HCT116 (cell line): Measurements from ENCODE around the gene IQCM. TPM values are rescaled to one million over a fixed set of nuclear protein-coding genes. Genes with fewer than 3 reads are reported as not detected.

Experiments
- ATAC-seq: fragments of 200-7000 bp; cut with Tn5 transposase; 2 replicates; pipeline ENCODE4 v1.9.1; 2020; ENCODE audit warnings: mild to moderate bottlenecking, moderate library complexity
- BruUV-seq: library from RNA; stranded (reverse); fragments of 400-500 nt; replicated peaks from 2 replicates; lab custom pipeline; 2021; lab: Mats Ljungman, UMichigan
- CTCF ChIA-PET: fragments of 300-600 bp; sonication (Branson Sonifier 250); formaldehyde crosslinking; loops from one replicate; lab custom pipeline; 2021; ENCODE audit warnings: antibody characterized with exemption; lab: Charles Lee
- POLR2A ChIA-PET: fragments of 300-600, 350-600 bp; sonication (Branson Sonifier 250); formaldehyde crosslinking; loops from one replicate; lab custom pipeline; 2021; ENCODE audit warnings: antibody characterized with exemption; lab: Charles Lee
- RAD21 ChIA-PET, 2 experiments: fragments of 300-600 bp; sonication (Branson Sonifier 250); formaldehyde crosslinking; loops; one replicate each; lab custom pipeline; 2023; ENCODE audit warnings: low total read pairs in 2 of 2; ENCODE audit not compliant: uncharacterized antibody in 2 of 2, unreplicated experiment in 2 of 2, low non-redundant PET in 1 of 2; lab: Charles Lee
- DNase-seq: peaks from one replicate; pipeline ENCODE4 v3.0.0-alpha.2; 2010; ENCODE audit warnings: low read depth, low spot score
- H2AFZ ChIP-seq: fragments of 200-600 bp; shearing (Covaris generic), sonication (generic); 2 replicates; pipeline ENCODE4 v1.6.1; 2017; ENCODE audit warnings: low read depth, mixed run types, mixed read lengths, antibody characterized with exemption, low read length; ENCODE audit not compliant: poor library complexity, severe bottlenecking
- H3K27ac ChIP-seq: 2 replicates; pipeline ENCODE4 v1.5.1; 2012; ENCODE audit warnings: low read depth, low read length
- H3K27me3 ChIP-seq: fragments of 200-600 bp; sonication (generic); 2 replicates; pipeline ENCODE4 v1.6.1; 2016; ENCODE audit warnings: mixed run types, low read length, mixed read lengths; ENCODE audit not compliant: insufficient read depth
- H3K36me3 ChIP-seq, 2 experiments: fragments of 200-500 bp in 1 of 2; fragments of 200-600 bp in 1 of 2; sonication (Bioruptor generic) in 1 of 2; sonication (generic) in 1 of 2; 2 replicates each; pipeline versions ENCODE4 v1.5.1 to v1.6.1; 2014 to 2016; ENCODE audit warnings: low read length in 2 of 2, inconsistent platforms in 1 of 2, mixed read lengths in 1 of 2, mixed run types in 1 of 2; ENCODE audit not compliant: insufficient read depth in 2 of 2, control insufficient read depth in 1 of 2
- H3K4me1 ChIP-seq, 2 experiments: fragments of 200-600 bp in 1 of 2; sonication (generic) in 1 of 2; 2 replicates each; pipeline versions ENCODE4 v1.5.1 to v1.6.1; 2012 to 2017; ENCODE audit warnings: low read length in 2 of 2, inconsistent platforms in 1 of 2, mild to moderate bottlenecking in 1 of 2, mixed read lengths in 1 of 2, mixed run types in 1 of 2, moderate library complexity in 1 of 2; ENCODE audit not compliant: insufficient read depth in 2 of 2, control insufficient read depth in 1 of 2
- H3K4me2 ChIP-seq: fragments of 200-600 bp; sonication (generic); 2 replicates; pipeline ENCODE4 v1.6.1; 2017; ENCODE audit warnings: mixed run types, low read length, mixed read lengths
- H3K4me3 ChIP-seq, 2 experiments: fragments of 200-600 bp in 1 of 2; sonication (generic) in 1 of 2; replicated peaks in 1 of 2; 2 replicates each; pipeline ENCODE4 v1.5.1; 2011 to 2016; ENCODE audit warnings: low read length in 2 of 2, control low read depth in 1 of 2, low read depth in 1 of 2, mild to moderate bottlenecking in 1 of 2, mixed read lengths in 1 of 2, mixed run types in 1 of 2
- H3K79me2 ChIP-seq: fragments of 200-600 bp; sonication (generic); 2 replicates; pipeline ENCODE4 v1.6.1; 2017; ENCODE audit warnings: mild to moderate bottlenecking, mixed run types, low read length, moderate library complexity, mixed read lengths; ENCODE audit not compliant: insufficient read depth
- H3K9ac ChIP-seq: fragments of 200-600 bp; sonication (generic); 2 replicates; pipeline ENCODE4 v1.6.1; 2016; ENCODE audit warnings: low read length, mixed read lengths
- H3K9me2 ChIP-seq: fragments of 200-600 bp; sonication (generic), shearing (Covaris generic); 2 replicates; pipeline ENCODE4 v1.6.1; 2017; ENCODE audit warnings: mixed run types, mild to moderate bottlenecking, moderate library complexity; ENCODE audit not compliant: insufficient read depth
- H3K9me3 ChIP-seq, 2 experiments: fragments of 200-500 bp in 1 of 2; fragments of 200-600 bp in 1 of 2; sonication (Bioruptor generic) in 1 of 2; sonication (generic) in 1 of 2; 2 replicates each; pipeline ENCODE4 v1.6.1; 2014 to 2017; ENCODE audit warnings: low read length in 2 of 2, mixed read lengths in 2 of 2, inconsistent platforms in 1 of 2, low read depth in 1 of 2, mild to moderate bottlenecking in 1 of 2, mixed run types in 1 of 2, moderate library complexity in 1 of 2; ENCODE audit not compliant: control insufficient read depth in 1 of 2, insufficient read depth in 1 of 2
- H4K20me1 ChIP-seq: fragments of 200-600 bp; sonication (generic), shearing (Covaris generic); 2 replicates; pipeline ENCODE4 v1.6.1; 2017; ENCODE audit warnings: mixed run types, mild to moderate bottlenecking, moderate library complexity; ENCODE audit not compliant: insufficient read depth
- CEBPB ChIP-seq: IDR thresholded peaks from 2 replicates; pipeline ENCODE4 v1.6.1; 2012; ENCODE audit warnings: low read depth
- CTCF ChIP-seq, 3 experiments: fragments of 200-600 bp in 1 of 3; sonication (generic) in 1 of 3; IDR thresholded peaks in 2 of 3; conservative IDR thresholded peaks in 1 of 3; 2 replicates each; pipeline ENCODE4 v1.5.1; 2012 to 2017; ENCODE audit warnings: low read depth in 2 of 3, low read length in 2 of 3, antibody characterized with exemption in 1 of 3, borderline replicate concordance in 1 of 3, control low read depth in 1 of 3, mild to moderate bottlenecking in 1 of 3, mixed read lengths in 1 of 3, mixed run types in 1 of 3, moderate library complexity in 1 of 3; ENCODE audit not compliant: insufficient read depth in 1 of 3
- EGR1 ChIP-seq: IDR thresholded peaks from 2 replicates; pipeline ENCODE4 v1.6.1; 2012; ENCODE audit warnings: low read depth
- ELF1 ChIP-seq: IDR thresholded peaks from 2 replicates; pipeline ENCODE4 v1.6.1; 2012; ENCODE audit warnings: low read depth, borderline replicate concordance
- EZH2phosphoT487 ChIP-seq: fragments of 200-600 bp; IDR thresholded peaks from 2 replicates; pipeline ENCODE4 v1.6.1; 2018; ENCODE audit warnings: antibody characterized with exemption, borderline replicate concordance
- FOSL1 ChIP-seq: IDR thresholded peaks from 2 replicates; pipeline ENCODE4 v1.6.1; 2012; ENCODE audit warnings: low read depth
- JUND ChIP-seq: IDR thresholded peaks from 2 replicates; pipeline ENCODE4 v1.6.1; 2012
- MAX ChIP-seq: IDR thresholded peaks from 2 replicates; pipeline ENCODE4 v1.6.1; 2012
- POLR2AphosphoS5 ChIP-seq: IDR thresholded peaks from 2 replicates; pipeline ENCODE4 v1.6.1; 2011; ENCODE audit warnings: mild to moderate bottlenecking, low read depth, low read length, moderate library complexity
- RAD21 ChIP-seq: IDR thresholded peaks from 2 replicates; pipeline ENCODE4 v1.6.1; 2012; ENCODE audit warnings: low read depth, mild to moderate bottlenecking
- SIN3A ChIP-seq: IDR thresholded peaks from 2 replicates; pipeline ENCODE4 v1.6.1; 2012; ENCODE audit warnings: low read depth
- SP1 ChIP-seq: IDR thresholded peaks from 2 replicates; pipeline ENCODE4 v1.6.1; 2012; ENCODE audit warnings: low read depth
- SRF ChIP-seq: IDR thresholded peaks from 2 replicates; pipeline ENCODE4 v1.6.1; 2012; ENCODE audit warnings: low read depth
- TCF7L2 ChIP-seq: IDR thresholded peaks from 2 replicates; pipeline ENCODE4 v1.7.0; 2011; ENCODE audit warnings: borderline replicate concordance, inconsistent platforms; ENCODE audit not compliant: insufficient read depth, insufficient read length; ENCODE audit errors: extremely low read depth
- YY1 ChIP-seq: IDR thresholded peaks from 2 replicates; pipeline ENCODE4 v1.6.1; 2011; ENCODE audit warnings: low read length, low read depth, moderate library complexity, mild to moderate bottlenecking; ENCODE audit not compliant: insufficient replicate concordance; ENCODE audit errors: extremely low read depth
- ZBTB33 ChIP-seq: IDR thresholded peaks from 2 replicates; pipeline ENCODE4 v1.6.1; 2011; ENCODE audit warnings: mild to moderate bottlenecking, low read length, moderate library complexity; ENCODE audit not compliant: insufficient replicate concordance; ENCODE audit errors: extremely low read depth
- ZFX ChIP-seq: fragments of 450-650 bp; IDR thresholded peaks from 2 replicates; pipeline ENCODE4 v1.6.1; 2017
- ZNF274 ChIP-seq: fragments of 200-500 bp; sonication (Bioruptor generic); IDR thresholded peaks from 2 replicates; pipeline ENCODE4 v1.6.1; 2014; ENCODE audit warnings: mild to moderate bottlenecking, low read depth, low read length, inconsistent platforms
- intact Hi-C: fragments of 100-400 bp; cut with micrococcal nuclease; formaldehyde crosslinking; loops from 2 replicates; pipeline ENCODE4 v1.10.0; 2022
- total RNA-seq: library from RNA; stranded (reverse); gene quantifications from one replicate; pipeline ENCODE4 v1.2.1, GENCODE V29; 2021; ENCODE audit not compliant: unreplicated experiment
- TF ChIP-seq, protein P1 (sequence below): IDR thresholded peaks from 2 replicates; pipeline ENCODE4 v1.6.1; 2012
- TF ChIP-seq, protein P2 (sequence below): IDR thresholded peaks from 2 replicates; pipeline ENCODE4 v1.6.1; 2012; ENCODE audit warnings: low read depth

IQCM gene
- total RNA-seq, 1 experiment from 2014 or later = 0.20 TPM

- intact Hi-C loops = no loop called here
These were observed 19.6 kb upstream of the IQCM start for GRCh38 chr4:149835280-149835679.

More at GRCh38 chr4:149835280-149835679, 19.6 kb upstream of the IQCM start:
- DNase-seq (peak; percentile 32), ATAC-seq (peak; percentile 87)
- ChIA-PET CTCF (no interaction called here), RAD21 (no interaction called here), POLR2A (interaction anchor here (0.7 kb wide), 1 partner anchor 25 kb away, joined by 3 read pairs; no protein-coding TSS in a partner anchor)
- Histone ChIP-seq H3K27ac (peak overlapping the region; percentile 13; the same call in 1 of the 2 replicates), H3K79me2 (no peaks in the 10 kb centered on the region), H3K9me3 (no peaks in the 10 kb centered on the region), H3K9me2 (no peaks in the 10 kb centered on the region), H3K4me3 (peak overlapping the region; percentile 25 to 46), H2AFZ (peak overlapping the region; percentile 91), H4K20me1 (no peaks in the 10 kb centered on the region), H3K27me3 (no peaks in the 10 kb centered on the region), H3K4me2 (peak overlapping the region; percentile 68), H3K4me1 (peaks cover 0 to 14% of the 10 kb centered on the region in 2 experiments; a peak in 2 of 4 replicates), H3K36me3 (no peaks in the 10 kb centered on the region), H3K9ac (peak overlapping the region; percentile 39)
- TF ChIP-seq EZH2phosphoT487 = no peak
- TF ChIP-seq, protein P1, sequence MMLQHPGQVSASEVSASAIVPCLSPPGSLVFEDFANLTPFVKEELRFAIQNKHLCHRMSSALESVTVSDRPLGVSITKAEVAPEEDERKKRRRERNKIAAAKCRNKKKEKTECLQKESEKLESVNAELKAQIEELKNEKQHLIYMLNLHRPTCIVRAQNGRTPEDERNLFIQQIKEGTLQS = no peak
- no peak for TF ChIP-seq RAD21
- TF ChIP-seq MAX = no peak
- TF ChIP-seq POLR2AphosphoS5 = peak; percentile 33; the same call in 1 of the 2 replicates
- TF ChIP-seq SP1 = no peak
- TF ChIP-seq CTCF (IDR thresholded peaks at IDR 0.05 in 2 of 3, conservative IDR thresholded peaks at IDR 0.05 in 1 of 3; ENCODE audit: borderline replicate concordance in 1 of 3, insufficient read depth in 1 of 3, low read depth in 2 of 3, low read length in 2 of 3) = 0 out of 6 replicates have a peak, but pooled peaks of 1 of the 3 experiments have one; percentile 1
- no peak for TF ChIP-seq ZNF274
- TF ChIP-seq, protein P2, sequence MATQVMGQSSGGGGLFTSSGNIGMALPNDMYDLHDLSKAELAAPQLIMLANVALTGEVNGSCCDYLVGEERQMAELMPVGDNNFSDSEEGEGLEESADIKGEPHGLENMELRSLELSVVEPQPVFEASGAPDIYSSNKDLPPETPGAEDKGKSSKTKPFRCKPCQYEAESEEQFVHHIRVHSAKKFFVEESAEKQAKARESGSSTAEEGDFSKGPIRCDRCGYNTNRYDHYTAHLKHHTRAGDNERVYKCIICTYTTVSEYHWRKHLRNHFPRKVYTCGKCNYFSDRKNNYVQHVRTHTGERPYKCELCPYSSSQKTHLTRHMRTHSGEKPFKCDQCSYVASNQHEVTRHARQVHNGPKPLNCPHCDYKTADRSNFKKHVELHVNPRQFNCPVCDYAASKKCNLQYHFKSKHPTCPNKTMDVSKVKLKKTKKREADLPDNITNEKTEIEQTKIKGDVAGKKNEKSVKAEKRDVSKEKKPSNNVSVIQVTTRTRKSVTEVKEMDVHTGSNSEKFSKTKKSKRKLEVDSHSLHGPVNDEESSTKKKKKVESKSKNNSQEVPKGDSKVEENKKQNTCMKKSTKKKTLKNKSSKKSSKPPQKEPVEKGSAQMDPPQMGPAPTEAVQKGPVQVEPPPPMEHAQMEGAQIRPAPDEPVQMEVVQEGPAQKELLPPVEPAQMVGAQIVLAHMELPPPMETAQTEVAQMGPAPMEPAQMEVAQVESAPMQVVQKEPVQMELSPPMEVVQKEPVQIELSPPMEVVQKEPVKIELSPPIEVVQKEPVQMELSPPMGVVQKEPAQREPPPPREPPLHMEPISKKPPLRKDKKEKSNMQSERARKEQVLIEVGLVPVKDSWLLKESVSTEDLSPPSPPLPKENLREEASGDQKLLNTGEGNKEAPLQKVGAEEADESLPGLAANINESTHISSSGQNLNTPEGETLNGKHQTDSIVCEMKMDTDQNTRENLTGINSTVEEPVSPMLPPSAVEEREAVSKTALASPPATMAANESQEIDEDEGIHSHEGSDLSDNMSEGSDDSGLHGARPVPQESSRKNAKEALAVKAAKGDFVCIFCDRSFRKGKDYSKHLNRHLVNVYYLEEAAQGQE = no peak
- no peak for TF ChIP-seq ELF1
- no peak for TF ChIP-seq ZFX
- no peak for TF ChIP-seq JUND
- no peak for TF ChIP-seq SIN3A
- no peak for TF ChIP-seq FOSL1
- TF ChIP-seq EGR1 = peak; percentile 46; the same call in 1 of the 2 replicates
- no peak for TF ChIP-seq SRF
- TF ChIP-seq TCF7L2 = no peak
- TF ChIP-seq YY1 = peak; percentile 40
- no peak for TF ChIP-seq ZBTB33
- TF ChIP-seq CEBPB = no peak
- no TSS peak for BruUV-seq
